GM12872 (cell line): Measurements from ENCODE around the gene OXER1.

Experiments used
- TF ChIP-seq, protein P1 (sequence below): IDR thresholded peaks from 3 replicates; pipeline ENCODE4 v1.5.1; 2011; ENCODE audit warnings: low read depth, mild to moderate bottlenecking, low read length, moderate library complexity; ENCODE audit not compliant: insufficient read depth

Gene OXER1

DNA sequence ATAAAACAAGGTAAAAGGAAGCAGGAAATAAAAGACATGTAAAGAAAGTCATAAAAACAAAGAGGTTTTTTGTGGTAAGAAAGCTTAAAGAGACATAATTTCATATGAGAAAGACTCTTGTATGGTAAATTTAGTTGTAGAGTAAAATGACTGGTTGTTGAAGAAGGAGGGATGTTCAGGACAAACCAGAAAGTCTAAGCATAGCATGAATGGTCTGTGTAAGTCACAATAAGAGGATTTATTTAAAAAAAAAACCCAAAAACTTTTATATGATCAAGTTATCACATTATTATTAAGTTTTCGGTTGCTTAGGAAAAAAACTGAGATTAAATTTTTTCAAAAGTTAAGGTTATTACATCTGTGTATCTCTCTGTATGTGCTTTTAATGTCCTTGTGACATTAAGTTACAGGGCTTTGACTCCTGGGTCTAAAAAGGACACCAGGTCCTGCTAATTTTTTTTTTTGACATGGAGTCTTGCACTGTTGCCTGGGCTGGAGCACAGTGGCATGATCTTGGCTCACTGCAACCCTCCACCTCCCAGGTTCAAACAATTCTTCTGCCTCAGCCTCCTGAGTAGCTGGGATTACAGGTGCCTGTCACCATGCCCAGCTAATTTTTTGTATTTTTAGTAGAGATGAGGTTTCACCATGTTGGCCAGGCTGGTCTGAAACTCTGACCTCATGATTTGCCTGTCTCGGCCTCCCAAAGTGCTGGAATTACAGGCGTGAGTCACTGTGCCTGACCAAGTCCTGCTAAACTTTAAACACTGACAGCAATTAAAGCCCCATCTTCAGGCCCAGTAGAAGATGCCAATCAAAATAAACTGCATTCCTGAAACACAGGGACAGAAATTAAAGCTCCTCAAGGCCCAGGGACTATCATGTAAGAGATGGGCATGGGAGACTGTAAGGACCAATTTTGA lies 14.2 kb upstream of the OXER1 start:
- TF ChIP-seq, protein P1, sequence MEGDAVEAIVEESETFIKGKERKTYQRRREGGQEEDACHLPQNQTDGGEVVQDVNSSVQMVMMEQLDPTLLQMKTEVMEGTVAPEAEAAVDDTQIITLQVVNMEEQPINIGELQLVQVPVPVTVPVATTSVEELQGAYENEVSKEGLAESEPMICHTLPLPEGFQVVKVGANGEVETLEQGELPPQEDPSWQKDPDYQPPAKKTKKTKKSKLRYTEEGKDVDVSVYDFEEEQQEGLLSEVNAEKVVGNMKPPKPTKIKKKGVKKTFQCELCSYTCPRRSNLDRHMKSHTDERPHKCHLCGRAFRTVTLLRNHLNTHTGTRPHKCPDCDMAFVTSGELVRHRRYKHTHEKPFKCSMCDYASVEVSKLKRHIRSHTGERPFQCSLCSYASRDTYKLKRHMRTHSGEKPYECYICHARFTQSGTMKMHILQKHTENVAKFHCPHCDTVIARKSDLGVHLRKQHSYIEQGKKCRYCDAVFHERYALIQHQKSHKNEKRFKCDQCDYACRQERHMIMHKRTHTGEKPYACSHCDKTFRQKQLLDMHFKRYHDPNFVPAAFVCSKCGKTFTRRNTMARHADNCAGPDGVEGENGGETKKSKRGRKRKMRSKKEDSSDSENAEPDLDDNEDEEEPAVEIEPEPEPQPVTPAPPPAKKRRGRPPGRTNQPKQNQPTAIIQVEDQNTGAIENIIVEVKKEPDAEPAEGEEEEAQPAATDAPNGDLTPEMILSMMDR: no peak

DNA sequence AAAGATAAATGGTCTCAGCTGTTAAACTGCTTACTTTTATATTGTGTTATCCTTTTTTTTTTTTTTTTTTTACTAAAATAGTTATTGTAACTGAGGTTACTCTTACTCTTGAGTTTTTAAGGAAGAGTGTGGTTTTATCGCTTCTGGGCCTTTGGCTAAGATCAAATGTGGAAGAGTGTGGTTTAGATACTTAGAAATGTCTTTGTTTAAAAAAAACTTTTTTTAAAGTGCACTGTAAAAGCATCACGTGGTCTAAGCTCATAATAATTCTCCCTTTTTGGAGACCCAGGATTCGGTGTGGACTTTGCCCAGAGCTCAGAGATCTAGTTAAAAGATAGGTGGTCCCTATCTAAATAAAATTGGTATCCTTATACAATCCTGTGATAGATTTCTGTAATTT lies 11.9 kb upstream of the OXER1 start:
- TF ChIP-seq, protein P1: no peak

DNA sequence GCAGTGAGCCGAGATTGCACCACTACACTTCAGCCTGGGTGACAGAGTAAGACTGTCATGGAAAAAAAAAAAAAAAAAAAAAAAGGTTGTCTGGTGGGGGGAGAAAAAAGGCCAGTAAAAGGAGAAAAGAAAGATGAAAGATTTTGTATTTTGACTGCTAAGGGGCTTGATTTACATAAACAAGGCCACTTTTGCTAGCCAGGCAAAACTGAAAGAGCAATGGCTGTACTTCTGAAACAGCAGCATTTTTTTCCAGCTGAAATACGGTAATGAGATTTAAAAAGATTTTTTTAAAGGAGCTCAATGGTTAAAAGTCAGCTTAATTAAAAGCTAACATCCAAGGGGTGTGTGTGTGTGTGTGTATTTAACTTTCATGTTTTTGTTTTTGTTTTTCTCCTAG lies 11.3 kb upstream of the OXER1 start:
- TF ChIP-seq, protein P1: no peak

DNA sequence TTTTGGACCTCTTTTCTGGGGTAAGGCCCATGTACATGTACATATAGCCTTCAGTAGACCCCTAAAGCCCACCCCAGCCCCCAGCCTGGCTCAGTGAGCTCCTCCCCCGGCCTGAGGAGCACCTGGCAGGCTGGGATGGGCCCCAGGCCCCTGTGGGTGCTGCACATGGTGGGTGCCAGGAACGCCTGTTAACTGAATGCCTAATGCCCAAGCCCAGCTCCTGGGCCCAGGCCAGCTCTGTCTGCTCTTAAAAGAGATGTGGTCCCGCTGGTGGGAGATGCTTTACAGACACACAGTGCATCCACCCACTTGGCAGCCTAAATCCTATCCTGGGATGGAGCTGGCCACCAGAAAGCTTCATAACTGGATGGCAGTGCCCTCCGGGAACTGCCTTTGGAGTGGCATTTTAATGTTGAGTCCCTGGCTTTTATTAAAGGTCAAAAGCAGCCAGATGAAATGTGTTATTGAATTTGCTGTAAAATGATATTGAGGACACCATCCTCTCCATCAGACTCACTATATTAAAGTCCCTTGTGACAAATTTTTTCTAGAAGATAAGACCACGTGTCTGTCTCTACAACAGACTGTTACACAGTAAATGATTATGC lies 7.7 kb upstream of the OXER1 start:
- TF ChIP-seq, protein P1: no peak

DNA sequence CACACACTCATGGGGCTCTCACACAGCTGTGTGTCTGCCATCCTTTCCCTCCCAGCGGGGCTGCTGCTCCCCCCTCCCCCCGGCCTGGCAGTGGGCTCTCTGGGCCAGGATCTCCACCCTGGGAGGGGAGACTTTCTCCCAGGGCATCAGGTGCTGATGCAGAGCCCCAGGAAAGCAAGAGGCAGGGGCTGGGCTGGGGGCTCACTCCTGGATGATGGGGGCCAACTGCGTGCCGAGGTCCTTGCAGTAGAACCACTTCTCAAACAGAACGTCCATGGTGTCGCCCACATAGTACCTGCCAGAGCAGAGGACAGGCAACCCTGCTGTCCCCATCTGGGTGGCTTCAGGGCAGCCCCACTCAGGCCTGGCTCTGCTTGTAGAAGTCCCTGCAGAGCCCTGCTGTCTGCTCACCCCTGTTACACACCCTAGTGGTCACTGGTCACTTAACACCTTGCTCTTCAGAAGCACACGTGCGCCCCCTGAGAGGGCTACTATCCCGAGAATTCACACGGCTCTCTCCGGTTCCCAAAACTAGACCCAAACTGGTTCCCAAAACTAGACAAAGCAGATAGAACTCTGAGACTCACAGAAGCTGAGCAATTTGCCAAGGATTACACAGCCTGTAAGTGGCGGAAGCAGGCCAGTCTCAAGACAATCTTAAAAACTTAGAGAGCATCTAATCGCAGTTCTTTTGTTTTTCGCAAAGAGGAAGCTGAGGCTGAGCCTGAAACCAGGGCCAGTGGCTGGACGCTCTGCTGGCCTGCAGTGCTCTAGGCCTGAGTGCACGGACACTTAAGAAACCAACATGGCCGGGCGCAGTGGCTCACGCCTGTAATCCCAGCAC lies 6.6 kb upstream of the OXER1 start:
- TF ChIP-seq, protein P1: peak; percentile 70

DNA sequence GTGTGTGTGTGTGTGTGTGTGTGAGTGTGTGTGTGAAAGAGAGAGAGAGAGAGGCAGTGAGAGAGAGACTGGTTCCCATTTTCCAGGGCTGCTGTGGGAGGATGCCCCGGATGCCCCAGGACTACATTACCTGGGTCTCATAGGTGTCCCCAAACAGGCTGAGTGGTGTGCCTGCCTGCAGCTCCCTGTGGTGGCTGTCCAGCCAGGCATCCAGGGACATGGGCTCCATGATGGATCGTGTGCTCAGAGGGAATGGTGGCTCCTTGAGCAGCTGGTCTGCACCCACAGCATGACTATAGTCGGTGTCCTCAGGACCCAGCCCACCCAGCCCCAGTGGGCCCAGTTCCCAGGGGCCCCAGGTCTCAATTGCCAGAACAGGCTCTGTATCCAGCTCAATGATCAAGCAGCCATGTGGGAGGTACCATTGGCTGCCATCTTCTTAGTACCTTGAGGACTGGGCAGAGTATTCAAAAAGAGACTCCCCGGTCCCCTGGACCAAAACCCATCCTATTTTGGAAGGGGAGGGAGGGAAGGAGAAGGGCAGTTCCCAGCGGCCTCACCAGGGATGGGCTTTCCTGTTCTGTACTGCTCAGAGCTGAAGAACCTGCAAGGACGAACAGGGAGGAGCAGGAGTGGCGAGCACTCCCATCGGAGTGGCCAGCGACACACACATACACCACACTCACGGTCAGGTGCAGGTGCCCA lies 5.8 kb upstream of the OXER1 start:
- TF ChIP-seq, protein P1: no peak
